Measurements from ENCODE around the gene STK32C. TPM values are rescaled to one million over a fixed set of nuclear protein-coding genes. Genes with fewer than 3 reads are reported as not detected.

The STK32C gene
- total and polyA plus RNA-seq, 10 of the 15 experiments (the other 5 are each of a cell fraction or from before 2014, with no cell fraction given) = 1.5 to 18.1 (median 6.4) TPM

- TF ChIP-seq CUX1 (IDR thresholded peaks at IDR 0.05; ENCODE audit: insufficient replicate concordance, low read depth, low read length) (no peak), TCF12 (IDR thresholded peaks at IDR 0.05; ENCODE audit: low read depth, low read length) (no peak), STAT1 (conservative IDR thresholded peaks at IDR 0.05) (no peak)
Measured at GRCh38 chr10:132347931-132348267, 40.1 kb upstream of the STK32C start (continued).

GRCh38 chr10:132347211-132347930 is 39.6 kb upstream of the STK32C start:
- CTCF ChIA-PET = no interaction called here
- FAIRE-seq = no peak
- H2AFZ ChIP-seq (ENCODE audit: control insufficient read depth, low read depth, low read length) = no peak overlapping the region
- no peak overlapping the region for H3K9ac ChIP-seq (ENCODE audit: control insufficient read depth, insufficient read depth, low read length)
- no peaks in the 10 kb centered on the region for H3K4me1 ChIP-seq (ENCODE audit: control insufficient read depth, insufficient read depth, low read length)
- no peaks in the 10 kb centered on the region for H3K36me3 ChIP-seq (ENCODE audit: control insufficient read depth in 2 of 2, insufficient read depth in 2 of 2, low read length in 1 of 2)
- H3K4me3 ChIP-seq = no peak overlapping the region
- in situ Hi-C loops (cut with MboI) = loop anchor here (5.0 kb wide), 1 partner anchor 125 kb away; no protein-coding TSS in a partner anchor
- WGBS (ENCODE audit: insufficient coverage, insufficient replicate concordance, low lambda C conversion rate, missing lambda C conversion rate) = 68% methylated on average over 22 of the region's 23 CpGs
- H3K9me3 ChIP-seq (replicated peaks; ENCODE audit: control insufficient read depth, insufficient read depth, low read length) = no peaks in the 10 kb centered on the region
- DNase-seq (ENCODE audit: low read depth, low spot score) = no peak
- H3K27ac ChIP-seq (ENCODE audit: control insufficient read depth, insufficient read depth) = no peak overlapping the region
- H3K27me3 ChIP-seq (replicated peaks in 1 of 2; ENCODE audit: control insufficient read depth in 2 of 2, insufficient read depth in 2 of 2, low read length in 1 of 2) = no peaks in the 10 kb centered on the region
- intact Hi-C loops (cut with micrococcal nuclease; ENCODE audit: unreplicated experiment) = no loop called here
- no peaks in the 10 kb centered on the region for H4K20me1 ChIP-seq (ENCODE audit: control insufficient read depth, insufficient read depth)
- ATAC-seq = no peak
- POLR2A ChIA-PET = no interaction called here
- H3K79me2 ChIP-seq (ENCODE audit: control insufficient read depth, insufficient read depth, low read length) = no peaks in the 10 kb centered on the region
- BruUV-seq (replicated peaks) = no TSS peak
- SMC1A ChIA-PET (ENCODE audit: uncharacterized antibody, unreplicated experiment) = no interaction called here
- RAD21 ChIA-PET (ENCODE audit: unreplicated experiment) = no interaction called here
- no peak overlapping the region for H3K4me2 ChIP-seq (ENCODE audit: control insufficient read depth, insufficient read depth)
- no peak for TF ChIP-seq MTA2 (IDR thresholded peaks at IDR 0.05; ENCODE audit: low read depth)
- TF ChIP-seq ZNF24 (IDR thresholded peaks at IDR 0.05) = no peak
- no peak for TF ChIP-seq DPF2 (IDR thresholded peaks at IDR 0.05)
- TF ChIP-seq POLR2A (IDR thresholded peaks at IDR 0.05; ENCODE audit: low read depth, low read length) = no peak
- TF ChIP-seq EED (IDR thresholded peaks at IDR 0.05; ENCODE audit: low read depth) = no peak
- TF ChIP-seq MXI1 (IDR thresholded peaks at IDR 0.05; ENCODE audit: low read depth, low read length) = no peak
- no peak for TF ChIP-seq SIX5 (IDR thresholded peaks at IDR 0.05; ENCODE audit: low read depth, low read length, severe bottlenecking)
- no peak for TF ChIP-seq MEF2A (IDR thresholded peaks at IDR 0.05; ENCODE audit: insufficient read depth, low read depth, low read length)
- no peak for TF ChIP-seq MLLT1 (IDR thresholded peaks at IDR 0.05)
- TF ChIP-seq ELK1 (IDR thresholded peaks at IDR 0.05; ENCODE audit: low read depth, low read length) = no peak

Data from GM12878 (cell line).